Trophoblast cell (in vitro differentiated cells and primary cell): ENCODE results near the gene MYO5B.

ENCODE experiments used
- DNase-seq, 2 donors: peaks; one replicate each; pipeline ENCODE4 v3.0.0-alpha.2; 2016
- H2AFZ ChIP-seq: 2 replicates; pipeline ENCODE4 v1.6.1; 2013; ENCODE audit warnings: low read length, moderate library complexity, mild to moderate bottlenecking; ENCODE audit not compliant: insufficient read depth, poor library complexity
- H2AK5ac ChIP-seq: 2 replicates; pipeline ENCODE4 v1.6.1; 2013; ENCODE audit warnings: mild to moderate bottlenecking, low read length
- H2BK120ac ChIP-seq: 2 replicates; pipeline ENCODE4 v1.6.1; 2013; ENCODE audit warnings: low read length, mild to moderate bottlenecking, moderate library complexity; ENCODE audit not compliant: insufficient read depth, poor library complexity
- H2BK12ac ChIP-seq: 2 replicates; pipeline ENCODE4 v1.6.1; 2013; ENCODE audit warnings: mild to moderate bottlenecking, low read length, moderate library complexity
- H2BK5ac ChIP-seq: 2 replicates; pipeline ENCODE4 v1.6.1; 2013; ENCODE audit warnings: low read length, low read depth, moderate library complexity, mild to moderate bottlenecking; ENCODE audit not compliant: poor library complexity
- H3K14ac ChIP-seq: 2 replicates; pipeline ENCODE4 v1.6.1; 2013; ENCODE audit warnings: mild to moderate bottlenecking, low read length
- H3K18ac ChIP-seq: 2 replicates; pipeline ENCODE4 v1.6.1; 2013; ENCODE audit warnings: mild to moderate bottlenecking, low read length
- H3K23ac ChIP-seq: 2 replicates; pipeline ENCODE4 v1.6.1; 2013; ENCODE audit warnings: low read length
- H3K27ac ChIP-seq: 2 replicates; pipeline ENCODE4 v1.5.1; 2013; ENCODE audit warnings: low read depth, mild to moderate bottlenecking, inconsistent platforms, low read length, moderate library complexity
- H3K27me3 ChIP-seq: 2 replicates; pipeline ENCODE4 v1.6.1; 2013; ENCODE audit warnings: inconsistent platforms, mild to moderate bottlenecking, low read length, moderate library complexity; ENCODE audit not compliant: insufficient read depth
- H3K36me3 ChIP-seq, 2 experiments: 1 replicate in 1 of 2; 2 replicates in 1 of 2; pipeline ENCODE4 v1.6.1; 2013; ENCODE audit warnings: low read length in 2 of 2, mild to moderate bottlenecking in 2 of 2, moderate library complexity in 1 of 2; ENCODE audit not compliant: insufficient read depth in 2 of 2, control insufficient read depth in 1 of 2
- H3K4ac ChIP-seq: 2 replicates; pipeline ENCODE4 v1.6.1; 2013; ENCODE audit warnings: low read depth, mild to moderate bottlenecking, low read length, moderate library complexity
- H3K4me1 ChIP-seq, 2 experiments: 1 replicate in 1 of 2; 2 replicates in 1 of 2; pipeline ENCODE4 v1.6.1; 2013; ENCODE audit warnings: low read length in 2 of 2, mild to moderate bottlenecking in 2 of 2, moderate library complexity in 1 of 2; ENCODE audit not compliant: insufficient read depth in 2 of 2, control insufficient read depth in 1 of 2
- H3K4me2 ChIP-seq: 2 replicates; pipeline ENCODE4 v1.6.1; 2013; ENCODE audit warnings: inconsistent platforms, mild to moderate bottlenecking, low read length, moderate library complexity
- H3K4me3 ChIP-seq: 2 replicates; pipeline ENCODE4 v1.5.1; 2013; ENCODE audit warnings: mild to moderate bottlenecking, low read depth, low read length, inconsistent platforms
- H3K79me1 ChIP-seq: one replicate; pipeline ENCODE4 v1.6.1; 2013; ENCODE audit warnings: low read length
- H3K79me2 ChIP-seq: 2 replicates; pipeline ENCODE4 v1.6.1; 2013; ENCODE audit warnings: low read length, mild to moderate bottlenecking; ENCODE audit not compliant: control insufficient read depth, insufficient read depth, poor library complexity
- H3K9ac ChIP-seq: 2 replicates; pipeline ENCODE4 v1.6.1; 2013; ENCODE audit warnings: mild to moderate bottlenecking, low read length
- H3K9me3 ChIP-seq: 2 replicates; pipeline ENCODE4 v1.6.1; 2013; ENCODE audit warnings: low read depth, mild to moderate bottlenecking, control low read depth, inconsistent platforms, low read length; ENCODE audit not compliant: insufficient read depth
- H4K12ac ChIP-seq: 2 replicates; pipeline ENCODE4 v1.6.1; 2013; ENCODE audit warnings: low read depth, mild to moderate bottlenecking, low read length, moderate library complexity
- H4K8ac ChIP-seq: 2 replicates; pipeline ENCODE4 v1.6.1; 2013; ENCODE audit warnings: low read depth, mild to moderate bottlenecking, low read length, moderate library complexity
- H4K91ac ChIP-seq: one replicate; pipeline ENCODE4 v1.6.1; 2013; ENCODE audit warnings: low read depth, mild to moderate bottlenecking, low read length, moderate library complexity
- WGBS: extraction: QIAGEN DNeasy Blood & Tissue Kit; methylation state at CpG from one replicate; pipeline ENCODE4 v1.1.7; 2013; ENCODE audit warnings: missing lambda C conversion rate; ENCODE audit not compliant: insufficient read length, insufficient coverage; ENCODE audit errors: extremely low coverage; 5-methylcytosine and 5-hydroxymethylcytosine counted together

MYO5B gene

DNA sequence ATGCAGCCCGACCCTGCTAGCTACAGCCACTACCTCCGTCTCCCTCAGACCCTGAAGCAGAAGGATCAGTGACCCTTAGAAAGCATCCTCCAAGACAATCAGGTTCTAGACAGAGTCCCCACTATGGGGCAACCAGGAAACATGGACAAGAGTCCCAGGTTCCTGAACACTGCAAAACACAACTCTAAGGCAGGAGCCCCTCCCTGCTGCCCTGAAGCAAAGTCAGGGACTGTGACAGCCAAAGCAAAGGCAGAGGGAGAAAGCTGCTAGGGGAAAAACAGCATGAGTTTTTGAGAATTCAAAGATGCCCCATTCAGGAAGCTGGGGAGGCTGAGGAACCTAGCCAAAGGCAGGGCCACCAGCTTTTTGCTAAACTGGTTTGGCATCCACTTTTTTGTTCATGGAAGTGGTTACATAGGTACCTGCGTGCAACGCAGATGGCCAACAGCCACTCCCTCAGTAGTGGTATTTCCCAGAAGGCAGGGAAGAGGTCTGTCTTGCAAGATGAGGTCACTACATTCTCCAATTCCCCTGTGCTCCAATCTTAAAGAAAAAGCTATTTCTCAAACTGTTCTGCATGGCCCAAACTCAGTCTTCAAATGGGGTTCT lies 33.2 kb downstream of the MYO5B start:
- peak overlapping the region; percentile 84 for H2BK5ac ChIP-seq
- H2AFZ ChIP-seq, result no peak overlapping the region
- DNase-seq, result peak; percentile 79 to 88
- H2BK120ac ChIP-seq, result peak overlapping the region; percentile 84
- peaks cover 1% of the 10 kb centered on the region for H3K9me3 ChIP-seq
- H3K27ac ChIP-seq, result peak overlapping the region; percentile 90
- H3K79me1 ChIP-seq, result peaks cover 30% of the 10 kb centered on the region
- H3K4ac ChIP-seq, result no peak overlapping the region
- H3K23ac ChIP-seq, result no peak overlapping the region
- H4K91ac ChIP-seq, result peak overlapping the region; percentile 94
- no peaks in the 10 kb centered on the region for H3K36me3 ChIP-seq
- no peak overlapping the region for H3K4me3 ChIP-seq
- H3K14ac ChIP-seq, result peak overlapping the region; percentile 83
- peak overlapping the region; percentile 67 for H4K8ac ChIP-seq
- H3K18ac ChIP-seq, result peak overlapping the region; percentile 38
- H3K4me1 ChIP-seq, result peaks cover 42 to 52% of the 10 kb centered on the region in 2 experiments
- H3K79me2 ChIP-seq, result peaks cover 7% of the 10 kb centered on the region
- WGBS, result no CpG with 5 or more reads among the region's 4 CpGs
- H3K27me3 ChIP-seq, result no peaks in the 10 kb centered on the region
- peak overlapping the region; percentile 37 for H3K4me2 ChIP-seq
- peak overlapping the region; percentile 22 for H4K12ac ChIP-seq
- peak overlapping the region; percentile 93 for H2BK12ac ChIP-seq
- H2AK5ac ChIP-seq, result peak overlapping the region; percentile 35
- no peak overlapping the region for H3K9ac ChIP-seq

DNA sequence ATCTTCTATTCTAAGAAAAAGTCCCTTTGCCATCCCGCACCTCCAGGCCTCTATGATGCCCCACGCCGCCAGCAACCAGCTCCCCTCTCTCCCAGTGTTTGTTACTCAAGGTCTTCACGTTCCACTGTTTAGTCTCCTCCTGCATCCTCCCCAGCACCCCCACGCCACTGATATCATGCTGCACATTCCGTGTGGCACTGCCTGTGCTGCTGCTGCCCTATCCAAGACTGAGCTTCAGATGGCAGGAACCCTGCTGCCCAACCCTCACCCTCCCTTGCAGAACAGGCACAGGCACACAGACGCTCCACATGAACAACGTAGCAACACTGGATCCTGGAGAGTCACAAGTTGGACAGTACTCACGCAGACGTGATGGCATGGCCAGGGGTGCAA lies 35.3 kb downstream of the MYO5B start:
- Histone ChIP-seq H2AK5ac (peak overlapping the region; percentile 45), H3K36me3 (no peaks in the 10 kb centered on the region), H4K12ac (no peak overlapping the region), H3K79me1 (peaks cover 30% of the 10 kb centered on the region), H3K4me2 (peak overlapping the region; percentile 55), H2BK5ac (peak overlapping the region; percentile 89), H3K79me2 (peaks cover 7% of the 10 kb centered on the region), H2BK12ac (peak overlapping the region; percentile 38), H4K91ac (peak overlapping the region; percentile 89), H3K23ac (no peak overlapping the region), H3K27me3 (no peaks in the 10 kb centered on the region), H3K4me1 (peaks cover 43 to 52% of the 10 kb centered on the region in 2 experiments), H3K4me3 (no peak overlapping the region), H3K4ac (peak overlapping the region; percentile 2), H4K8ac (peak overlapping the region; percentile 23), H3K14ac (peak overlapping the region; percentile 37), H3K27ac (peak overlapping the region; percentile 86), H3K9me3 (peaks cover 1% of the 10 kb centered on the region), H2BK120ac (peak overlapping the region; percentile 88), H2AFZ (peak overlapping the region; percentile 0), H3K18ac (peak overlapping the region; percentile 47), H3K9ac (no peak overlapping the region)
- WGBS, result no CpG with 5 or more reads among the region's 10 CpGs
- no peak for DNase-seq

- H3K79me1 ChIP-seq, result peaks cover 30% of the 10 kb centered on the region
- peak overlapping the region; percentile 87 for H2BK12ac ChIP-seq
- H4K91ac ChIP-seq, result peak overlapping the region; percentile 90
- H3K79me2 ChIP-seq, result peaks cover 7% of the 10 kb centered on the region
- no peak overlapping the region for H2AFZ ChIP-seq
- peak overlapping the region; percentile 82 for H3K4ac ChIP-seq
- peak overlapping the region; percentile 74 for H4K8ac ChIP-seq
- H3K27ac ChIP-seq, result peak overlapping the region; percentile 86
- H2BK120ac ChIP-seq, result peak overlapping the region; percentile 88
- H4K12ac ChIP-seq, result no peak overlapping the region
- H3K4me3 ChIP-seq, result no peak overlapping the region
- H3K18ac ChIP-seq, result peak overlapping the region; percentile 76
- peak overlapping the region; percentile 45 for H2AK5ac ChIP-seq
- H3K27me3 ChIP-seq, result no peaks in the 10 kb centered on the region
- no peaks in the 10 kb centered on the region for H3K36me3 ChIP-seq
- peak; percentile 53 to 84 for DNase-seq
- peak overlapping the region; percentile 65 for H3K14ac ChIP-seq
- peaks cover 43 to 54% of the 10 kb centered on the region in 2 experiments for H3K4me1 ChIP-seq
- peak overlapping the region; percentile 55 for H3K4me2 ChIP-seq
- no CpG with 5 or more reads among the region's 9 CpGs for WGBS
- H3K23ac ChIP-seq, result no peak overlapping the region
- H3K9me3 ChIP-seq, result peaks cover 1% of the 10 kb centered on the region
- H3K9ac ChIP-seq, result no peak overlapping the region
- peak overlapping the region; percentile 89 for H2BK5ac ChIP-seq
Measured at GRCh38 chr18:50158866-50159653, 35.9 kb downstream of the MYO5B start.

GRCh38 chr18:50155406-50155805 lies 39.5 kb downstream of the MYO5B start:
- Histone ChIP-seq H3K4me3 (no peak overlapping the region), H3K27ac (no peak overlapping the region), H3K27me3 (no peaks in the 10 kb centered on the region), H4K8ac (no peak overlapping the region), H3K4me2 (no peak overlapping the region), H3K36me3 (no peaks in the 10 kb centered on the region), H3K23ac (no peak overlapping the region), H2AK5ac (no peak overlapping the region), H3K14ac (no peak overlapping the region), H3K18ac (no peak overlapping the region), H4K91ac (no peak overlapping the region), H3K9ac (no peak overlapping the region), H2AFZ (no peak overlapping the region), H2BK5ac (no peak overlapping the region), H3K9me3 (peaks cover 1% of the 10 kb centered on the region), H3K4ac (no peak overlapping the region), H3K79me2 (peaks cover 4% of the 10 kb centered on the region), H2BK120ac (no peak overlapping the region), H2BK12ac (no peak overlapping the region), H3K79me1 (peaks cover 14% of the 10 kb centered on the region), H3K4me1 (peaks cover 17 to 24% of the 10 kb centered on the region in 2 experiments), H4K12ac (no peak overlapping the region)
- no peak for DNase-seq
- no CpG with 5 or more reads among the region's 2 CpGs for whole genome bisulfite sequencing
